Measurements from ENCODE around the gene METTL1.
"Not testable (repeated sequence)": the region's sequence is repeated elsewhere in the genome, so short reads cannot be mapped to it uniquely, and the experiment has no call there.

Gene METTL1

GRCh38 chr12:57771873-57772428 lies at the start of gene METTL1:
METTL1 (minus strand) TSS chr12:57772105; CDS start chr12:57772083, 22 bp downstream.
- DNase-seq (ENCODE audit: low read depth in 2 of 2), result peak; percentile 83 to 84

GRCh38 chr12:57821015-57821414 lies 49.1 kb upstream of the METTL1 start:
- not testable (repeated sequence) for DNase-seq (ENCODE audit: low read depth in 2 of 2)

GRCh38 chr12:57820119-57820518 lies 48.2 kb upstream of the METTL1 start:
- DNase-seq (ENCODE audit: low read depth in 2 of 2), result not testable (repeated sequence)

DNA sequence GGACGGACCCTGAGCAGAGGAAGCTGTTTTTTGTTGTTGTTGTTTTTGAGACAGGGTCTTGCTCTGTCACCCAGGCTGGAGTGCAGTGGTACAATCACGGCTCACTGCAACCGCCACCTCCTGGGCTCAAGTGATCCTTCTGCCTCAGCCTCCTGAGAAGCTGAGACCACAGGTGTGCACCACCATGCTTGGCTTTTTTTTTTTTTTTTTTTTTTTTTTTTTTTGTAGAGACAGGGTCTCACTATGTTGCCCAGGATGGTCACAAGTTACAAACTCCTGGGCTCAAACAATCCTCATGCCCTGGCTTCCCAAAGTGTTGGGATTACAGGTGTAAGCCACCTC lies 46.1 kb upstream of the METTL1 start:
- DNase-seq (ENCODE audit: low read depth in 2 of 2), result not testable (repeated sequence)

- DNase-seq (ENCODE audit: low read depth in 2 of 2), result no peak
Measured at GRCh38 chr12:57817261-57817989, 45.5 kb upstream of the METTL1 start.

GRCh38 chr12:57816855-57817151 lies 44.9 kb upstream of the METTL1 start:
- no peak for DNase-seq (ENCODE audit: low read depth in 2 of 2)

DNA sequence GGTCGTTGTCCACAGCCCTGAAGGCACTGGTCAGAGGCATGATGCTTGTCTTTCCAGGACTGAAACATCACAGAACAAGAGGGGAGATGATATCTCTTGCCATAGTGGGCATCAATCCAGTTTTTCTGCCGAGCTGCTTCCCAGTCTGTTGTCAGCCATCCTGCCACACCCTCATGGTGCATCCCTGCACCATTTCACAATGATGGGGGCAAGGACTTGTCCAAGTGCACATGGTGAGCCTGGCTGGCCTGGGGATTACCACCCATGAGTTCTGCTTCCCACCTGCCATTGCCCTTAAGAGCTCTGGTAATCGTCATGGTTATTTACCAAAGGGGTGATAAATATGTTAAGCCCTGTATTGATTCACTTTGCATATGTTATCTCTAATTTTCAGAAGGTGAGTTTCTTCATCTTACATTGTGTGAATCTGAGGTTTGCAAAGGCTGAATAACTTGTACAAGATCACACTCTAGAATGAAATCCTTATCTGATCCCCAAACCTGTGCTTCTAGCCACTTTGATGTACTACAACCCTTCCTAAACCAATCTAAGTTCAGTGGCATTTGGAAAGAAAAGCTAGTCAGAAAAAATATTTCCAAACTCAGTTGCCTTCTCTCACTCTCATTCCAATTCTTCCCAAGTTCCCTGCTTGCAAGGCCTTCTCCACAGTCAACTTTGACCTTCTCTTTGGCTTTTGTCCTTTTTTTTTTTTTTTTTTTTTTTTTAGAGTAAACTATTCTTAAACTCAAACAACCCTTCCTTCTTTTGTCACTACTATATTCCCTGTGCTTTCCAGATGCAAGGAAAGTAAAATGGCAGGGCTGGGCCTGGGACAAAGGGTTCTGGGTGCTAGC lies 44.3 kb upstream of the METTL1 start:
- no peak for DNase-seq (ENCODE audit: low read depth in 2 of 2)

GRCh38 chr12:57815177-57816000 lies 43.5 kb upstream of the METTL1 start:
- no peak for DNase-seq (ENCODE audit: low read depth in 2 of 2)

DNA sequence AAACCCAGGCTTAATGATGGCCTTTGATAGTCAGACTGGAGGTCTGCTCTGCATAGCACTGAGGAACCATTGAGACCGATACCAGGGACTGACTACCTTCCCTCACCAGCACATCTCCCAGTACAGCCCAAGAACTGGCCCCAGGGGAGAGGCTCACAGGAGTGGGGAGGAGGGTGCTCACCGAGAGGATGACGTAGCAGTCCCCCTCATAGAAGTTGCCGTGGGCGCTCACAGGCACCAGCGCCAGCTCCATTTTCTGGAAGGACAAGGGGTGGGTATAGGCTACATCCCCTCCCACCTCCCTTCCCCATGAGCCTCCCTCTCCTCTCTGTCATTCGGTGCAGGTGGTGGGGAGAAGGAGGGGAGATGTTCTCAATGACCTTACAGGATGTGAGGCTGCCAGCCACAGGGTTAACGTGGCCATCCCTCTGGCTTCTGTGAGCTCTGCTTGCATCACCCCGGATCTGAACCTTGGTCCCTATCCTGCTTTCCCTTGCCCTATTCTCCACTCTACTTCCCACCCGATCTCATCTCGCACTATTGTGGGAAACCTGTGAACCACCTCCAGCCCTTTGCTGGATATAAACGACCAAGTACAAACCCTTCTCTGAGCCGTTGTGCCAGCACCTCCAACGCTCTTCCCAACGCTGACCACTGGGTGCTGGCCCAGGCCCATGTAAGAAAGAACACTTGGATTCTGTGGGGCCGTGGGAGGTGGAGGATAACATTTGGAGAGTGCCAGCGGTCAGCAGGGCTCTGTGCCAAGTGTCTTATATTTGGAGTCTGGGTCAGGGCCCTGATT lies 42.3 kb upstream of the METTL1 start:
- no peak for DNase-seq (ENCODE audit: low read depth in 2 of 2)

DNA sequence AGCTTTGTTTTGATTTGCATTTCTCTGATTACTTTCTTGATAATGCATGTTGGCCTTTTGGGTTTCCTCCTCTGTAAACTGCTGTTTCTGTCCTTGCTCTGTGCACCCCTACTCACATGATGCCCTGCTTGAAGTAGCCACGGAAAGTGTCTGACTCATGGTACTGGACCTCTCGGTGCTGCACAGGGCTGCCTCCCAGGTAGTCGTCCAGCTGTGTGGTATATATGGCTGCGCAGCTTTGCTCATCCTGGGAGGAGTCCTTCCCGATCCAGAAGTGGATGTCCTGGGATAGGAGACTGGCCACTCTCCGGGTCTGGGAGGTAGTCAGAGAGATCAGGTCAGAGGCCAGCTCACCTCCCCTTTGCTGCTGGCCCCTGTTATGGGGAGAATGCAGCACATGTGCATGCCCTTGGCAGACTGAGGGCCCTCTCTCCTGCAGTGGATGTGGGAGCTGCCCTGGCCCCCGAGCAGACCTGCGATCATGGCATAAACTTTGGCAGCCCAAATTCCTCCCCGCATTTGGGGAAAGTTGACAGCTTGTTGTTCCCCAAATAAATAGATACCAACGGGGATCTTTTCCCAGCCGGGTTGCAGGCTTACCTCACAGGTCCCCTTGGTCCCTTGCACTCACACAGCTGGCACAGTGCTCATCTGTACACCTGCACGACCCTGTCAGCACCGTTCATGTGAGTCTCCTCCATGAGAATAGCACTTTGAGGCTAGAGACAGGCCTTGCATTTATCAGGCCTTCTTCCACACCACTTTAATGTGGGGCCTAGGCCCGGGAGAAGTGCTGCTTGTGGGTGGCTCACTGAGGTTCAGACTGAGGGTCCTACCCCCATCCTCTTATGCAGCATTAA lies 41.4 kb upstream of the METTL1 start:
- no peak for DNase-seq (ENCODE audit: low read depth in 2 of 2)

DNA sequence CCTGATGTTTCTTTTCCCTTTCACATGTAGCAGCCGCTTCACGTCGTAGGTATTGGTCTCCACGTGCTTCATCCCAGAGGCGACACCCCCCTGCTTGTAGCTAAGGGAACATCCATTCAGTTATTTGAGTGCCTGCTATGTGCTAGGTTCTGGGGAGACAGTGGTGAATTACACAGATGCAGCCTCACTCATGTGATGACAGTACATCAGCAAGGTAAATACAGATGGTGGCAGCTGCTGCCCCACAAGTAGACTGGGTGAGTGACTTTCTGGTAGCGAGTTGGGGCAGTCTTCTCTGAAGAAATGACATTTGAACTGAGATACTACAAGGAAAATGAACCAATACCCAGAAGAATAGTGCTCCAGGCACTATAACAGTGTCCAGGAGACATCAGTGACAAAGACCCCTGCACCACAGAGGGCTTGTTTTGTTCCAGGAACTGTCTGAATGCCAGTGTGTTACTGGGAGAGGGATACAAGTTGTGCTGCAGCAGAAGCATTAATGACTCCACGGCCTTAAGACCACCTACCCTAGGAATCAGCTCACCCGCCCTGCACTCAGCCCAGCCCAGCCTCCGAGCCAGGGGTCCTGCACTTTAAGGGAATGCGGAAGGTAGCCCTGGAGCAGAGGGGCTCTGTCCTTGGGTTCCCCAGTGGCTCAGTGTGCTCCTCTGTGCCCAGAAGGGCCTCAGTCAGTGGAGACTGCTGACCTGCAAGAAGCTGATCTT lies 39.3 kb upstream of the METTL1 start:
- DNase-seq (ENCODE audit: low read depth in 2 of 2), result no peak

DNA sequence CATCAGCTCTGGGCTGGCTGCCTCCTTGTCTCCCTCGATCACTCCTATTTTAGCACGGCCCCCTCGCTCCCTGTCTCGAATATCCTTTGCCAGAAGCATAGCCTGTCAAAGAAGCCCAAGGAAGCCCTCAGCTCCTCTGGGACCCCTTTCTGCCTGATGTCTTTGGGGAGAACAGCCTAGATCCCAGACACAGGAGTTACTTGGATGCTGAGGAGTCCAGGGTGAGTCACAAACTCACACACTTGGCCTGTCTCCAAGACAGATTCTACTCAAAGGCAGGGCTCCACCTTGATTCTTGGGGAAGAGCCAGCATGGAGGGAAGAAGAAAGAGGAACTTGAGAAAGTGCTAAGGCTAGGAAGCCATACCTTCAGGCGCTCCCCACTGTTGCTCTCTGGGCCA lies 38.5 kb upstream of the METTL1 start:
- no peak for DNase-seq (ENCODE audit: low read depth in 2 of 2)

DNA sequence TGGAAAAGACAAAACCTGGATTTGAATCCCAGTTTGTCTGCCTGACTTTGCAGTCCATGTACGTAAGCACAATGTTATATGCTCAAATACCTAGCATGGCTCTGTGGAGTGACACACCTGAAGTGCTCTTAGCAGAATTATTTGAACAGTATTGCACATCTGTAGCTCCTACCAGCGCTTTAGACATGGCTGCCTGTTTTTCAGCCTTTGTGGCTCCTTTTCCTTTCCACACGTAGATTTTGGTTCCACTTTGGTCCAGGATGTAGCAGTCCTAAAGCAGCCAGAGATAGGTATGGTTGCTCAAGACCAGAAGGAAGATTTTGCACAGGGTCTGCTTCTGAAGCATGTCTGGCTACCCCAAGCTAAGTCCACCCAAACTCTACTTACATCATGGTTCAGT lies 37.5 kb upstream of the METTL1 start:
- no peak for DNase-seq (ENCODE audit: low read depth in 2 of 2)

DNA sequence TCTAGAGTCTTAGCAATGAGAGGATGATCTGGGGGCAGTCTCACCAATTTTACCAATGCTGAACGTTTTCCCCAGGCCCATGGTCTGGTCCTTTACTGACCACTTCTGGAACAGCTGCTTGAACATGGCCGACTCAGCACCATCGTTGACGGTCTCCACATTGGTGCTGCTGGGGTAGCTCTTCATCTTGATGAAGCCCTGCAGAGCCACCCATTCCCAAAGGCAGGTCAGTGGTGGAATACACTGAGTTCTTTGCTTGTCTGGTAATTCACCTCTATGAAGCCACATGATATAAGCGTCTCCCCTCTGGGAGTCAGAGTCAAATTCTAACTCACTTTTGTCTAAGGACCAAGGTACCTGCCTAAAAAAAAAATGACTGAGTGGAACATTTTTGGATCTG lies 36.4 kb upstream of the METTL1 start:
- no peak for DNase-seq (ENCODE audit: low read depth in 2 of 2)

DNA sequence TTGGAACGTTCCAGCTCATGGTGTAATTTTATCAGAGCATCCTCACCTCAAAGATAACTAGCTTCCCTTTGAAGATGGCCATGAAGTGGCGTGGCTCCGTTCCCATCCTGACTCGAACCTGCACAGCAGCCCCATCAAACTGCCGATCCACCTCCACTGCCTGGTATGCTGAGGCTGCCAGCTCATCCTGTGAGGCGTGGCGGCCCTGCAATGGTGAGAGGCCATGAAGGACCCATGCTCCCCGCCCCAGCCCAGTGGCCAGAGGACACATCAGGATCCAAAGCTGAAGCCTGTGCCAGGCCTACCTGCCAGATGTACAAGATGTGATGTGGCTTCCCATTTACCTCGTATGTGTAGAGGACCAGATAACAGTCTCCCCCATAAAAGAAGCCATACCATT lies 35.4 kb upstream of the METTL1 start:
- no peak for DNase-seq (ENCODE audit: low read depth in 2 of 2)

DNA sequence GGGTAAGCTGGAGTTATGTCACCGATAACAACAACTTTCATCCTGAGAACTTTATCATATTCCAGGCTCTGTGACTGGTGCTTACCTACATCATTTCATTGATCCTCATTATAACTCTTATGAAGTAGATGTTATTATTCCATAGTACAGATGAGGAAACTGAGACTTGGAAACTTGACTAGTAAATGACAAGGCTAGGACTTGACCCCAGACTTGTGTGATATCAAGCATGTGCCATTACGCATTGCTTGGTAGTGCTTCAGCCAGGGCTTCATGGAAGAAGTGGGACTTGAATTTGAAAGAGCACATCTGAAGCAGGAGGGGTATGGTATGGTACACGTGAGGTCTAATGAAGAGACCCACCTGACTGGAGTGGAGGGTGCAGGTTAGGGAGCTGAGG lies 34.8 kb upstream of the METTL1 start:
- DNase-seq (ENCODE audit: low read depth in 2 of 2), result no peak

- no peak for DNase-seq (ENCODE audit: low read depth in 2 of 2)
Measured at GRCh38 chr12:57803319-57803893, 31.5 kb upstream of the METTL1 start.

DNA sequence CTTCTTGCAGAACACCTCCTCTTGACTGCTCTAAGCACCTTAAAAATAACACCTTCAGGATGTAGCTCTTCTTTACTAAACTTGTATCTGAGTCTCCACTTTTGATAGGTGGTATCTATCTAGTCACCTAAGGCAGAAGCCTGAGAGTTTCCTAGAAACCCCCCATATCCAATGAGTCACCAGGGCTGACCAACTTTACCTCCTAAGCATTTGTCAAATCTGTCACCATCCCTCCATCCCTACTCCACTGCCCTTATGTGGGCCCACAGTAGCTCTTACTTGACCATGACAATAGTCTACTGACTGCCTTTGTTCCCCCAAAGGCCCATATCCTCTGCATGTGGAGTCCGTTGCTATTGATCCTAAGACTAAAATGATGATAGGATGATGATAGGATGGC lies 30.7 kb upstream of the METTL1 start:
- DNase-seq (ENCODE audit: low read depth in 2 of 2), result no peak

DNA sequence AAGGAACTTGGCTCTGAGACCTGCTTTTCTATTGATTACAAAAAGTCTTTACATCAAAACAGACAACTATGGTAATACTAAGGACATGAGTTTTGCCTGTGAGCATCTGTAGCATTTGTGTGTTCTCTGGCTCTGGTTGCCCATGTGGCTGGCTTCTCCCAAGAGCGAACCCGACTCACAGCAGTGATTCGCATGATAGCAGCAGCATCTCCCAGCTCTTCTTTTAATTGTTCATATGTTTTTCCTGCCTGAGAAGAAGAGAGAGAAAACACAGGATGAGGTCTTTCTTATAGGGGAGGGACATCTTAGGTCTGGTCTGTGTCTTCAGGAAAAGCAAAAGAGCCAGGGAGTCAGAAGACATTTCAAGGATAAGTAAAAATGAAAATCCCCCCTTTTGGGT lies 29.1 kb upstream of the METTL1 start:
- no peak for DNase-seq (ENCODE audit: low read depth in 2 of 2)

Data from stimulated activated CD4-positive, alpha-beta T cell treated with anti-CD3 and anti-CD28 coated beads, Interleukin-1b, Interleukin-23, amount 100 ng/mL, for 4 hours (primary cell).